Cardiac fibroblast (primary cell): ENCODE results near the gene AGRN.

Source experiments
- DNase-seq, 2 donors: peaks; one replicate each; pipeline versions ENCODE4 v3.0.0 to v3.0.0-alpha.2; 2010; ENCODE audit warnings: low read depth in 2 of 2
- H3K4me3 ChIP-seq, 2 donors: replicated peaks in 1 of 2; 1 replicate in 1 of 2; 2 replicates in 1 of 2; pipeline ENCODE4 v1.5.1; 2011; ENCODE audit warnings: low read depth in 2 of 2, low read length in 2 of 2, mild to moderate bottlenecking in 2 of 2, moderate library complexity in 1 of 2
- CTCF ChIP-seq: IDR thresholded peaks from one replicate; pipeline ENCODE4 v1.5.1; 2011; ENCODE audit warnings: low read depth, mild to moderate bottlenecking, low read length, inconsistent platforms

AGRN gene

GRCh38 chr1:1037366-1038327, 17.7 kb downstream of the AGRN start:
- DNase-seq: no peak
- TF ChIP-seq CTCF: no peak
- H3K4me3 ChIP-seq: no peak overlapping the region

GRCh38 chr1:1038694-1039093, 18.8 kb downstream of the AGRN start:
- no peak for DNase-seq
- no peak overlapping the region for H3K4me3 ChIP-seq

GRCh38 chr1:1039145-1039910, 19.4 kb downstream of the AGRN start:
- no peak overlapping the region for H3K4me3 ChIP-seq
- no peak for DNase-seq
- no peak for TF ChIP-seq CTCF

More at GRCh38 chr1:1038694-1039093, 18.8 kb downstream of the AGRN start:
- TF ChIP-seq CTCF: no peak

- no peak for TF ChIP-seq CTCF
- peak; percentile 72 to 84 for DNase-seq
- H3K4me3 ChIP-seq: peak overlapping the region; percentile 37 to 40
Measured at GRCh38 chr1:1040004-1040991, 20.4 kb downstream of the AGRN start.

- no peak for DNase-seq
- H3K4me3 ChIP-seq: no peak overlapping the region
- no peak for TF ChIP-seq CTCF
Measured at GRCh38 chr1:1041092-1041523, 21.2 kb downstream of the AGRN start.

GRCh38 chr1:1041873-1042272, 22.0 kb downstream of the AGRN start:
- H3K4me3 ChIP-seq: no peak overlapping the region
- no peak for DNase-seq
- no peak for TF ChIP-seq CTCF
